Pancreas (tissue), 10 donors: ENCODE data around the gene ZDHHC14. TPM values are rescaled to one million over a fixed set of nuclear protein-coding genes. Genes with fewer than 3 reads are reported as not detected.

Experiments used
- ATAC-seq, 4 donors: fragments of 200-7000 bp; cut with Tn5 transposase; one replicate each; pipeline versions ENCODE4 v1.8.0 to v1.9.1; 2020; ENCODE audit warnings: mild to moderate bottlenecking in 4 of 4, moderate library complexity in 4 of 4
- DNase-seq, 6 donors: peaks; one replicate each; pipeline ENCODE4 v3.0.0-alpha.2; 2020
- FAIRE-seq: peaks from 2 replicates; lab custom pipeline; 2012; peaks lifted over from hg19 to GRCh38; lab: Jason Lieb, UNC
- H3K27ac ChIP-seq, 4 donors: fragments of 200-600 bp; sonication (generic); 1 replicate in 3 of 4; 2 replicates in 1 of 4; pipeline versions ENCODE4 v1.5.0 to v1.8.0; 2020
- H3K27me3 ChIP-seq, 4 donors: fragments of 200-600 bp; one replicate each; pipeline ENCODE4 v1.8.0; 2021
- H3K36me3 ChIP-seq, 3 donors: fragments of 200-600 bp; sonication (generic) in 1 of 3; one replicate each; pipeline versions ENCODE4 v1.5.0 to v1.8.0; 2020 to 2021
- H3K4me1 ChIP-seq, 3 donors: fragments of 200-600 bp; one replicate each; pipeline ENCODE4 v1.8.0; 2021
- H3K4me3 ChIP-seq, 4 donors: fragments of 200-600 bp; sonication (generic) in 2 of 4; one replicate each; pipeline versions ENCODE4 v1.5.0 to v1.8.0; 2020 to 2021
- H3K9me3 ChIP-seq, 4 donors: fragments of 200-600 bp; one replicate each; pipeline ENCODE4 v1.8.0; 2021
- WGBS, 2 donors: extraction: QIAGEN DNeasy Blood & Tissue Kit; methylation state at CpG; one replicate each; pipeline ENCODE4 v1.1.7; 2013; 5-methylcytosine and 5-hydroxymethylcytosine counted together
- intact Hi-C, 3 donors: fragments of 100-400 bp; cut with DNase I; formaldehyde crosslinking; loops; one replicate each; pipeline versions ENCODE4 v1.11.1 to v1.14.2; 2022
- polyA plus RNA-seq, 2 donors: library from polyadenylated mRNA; stranded (reverse); fragments of 200-250 nt; gene quantifications; one replicate each; pipeline ENCODE4 v1.2.3, GENCODE V29; 2013
- total RNA-seq, 6 donors: library from RNA; stranded (reverse); fragmentation: NEBNext Ultra II Directional in 4 of 6; extraction: Animal tissue kit (Norgen Biotek cat#: 25700) in 4 of 6; gene quantifications; one replicate each; pipeline versions ENCODE4 v1.2.1 to v1.2.4, GENCODE V29; 2021 to 2023
- TF ChIP-seq, protein P1 (sequence below), 4 donors: fragments of 200-600 bp; sonication (generic) in 3 of 4; IDR thresholded peaks; one replicate each; pipeline versions ENCODE4 v1.5.0 to v1.8.0; 2021; ENCODE audit warnings: antibody characterized with exemption in 4 of 4
- donor health status: healthy with polysubstance abuse.
- donor health status: DM: no; HTN: no; CAD: no; lungs with moderate emphysema.
- donor health status: DM: no; HTN: no; CAD: no.
- donor health status: control.
- donor health status: control.
- donor health status: Bipolar disorder and iron deficiency.
- donor health status: DM: yes; HTN: yes; CAD: no.
- donor health status: DM: no; HTN: no; CAD: no.
- donor health status: DM: no; HTN: no; CAD: no.
- donor health status: DM: yes; HTN: yes; CAD: no.

The ZDHHC14 gene
- total and polyA plus RNA-seq, 8 donors, result 3.1 to 9.9 (median 4.5) TPM

DNA sequence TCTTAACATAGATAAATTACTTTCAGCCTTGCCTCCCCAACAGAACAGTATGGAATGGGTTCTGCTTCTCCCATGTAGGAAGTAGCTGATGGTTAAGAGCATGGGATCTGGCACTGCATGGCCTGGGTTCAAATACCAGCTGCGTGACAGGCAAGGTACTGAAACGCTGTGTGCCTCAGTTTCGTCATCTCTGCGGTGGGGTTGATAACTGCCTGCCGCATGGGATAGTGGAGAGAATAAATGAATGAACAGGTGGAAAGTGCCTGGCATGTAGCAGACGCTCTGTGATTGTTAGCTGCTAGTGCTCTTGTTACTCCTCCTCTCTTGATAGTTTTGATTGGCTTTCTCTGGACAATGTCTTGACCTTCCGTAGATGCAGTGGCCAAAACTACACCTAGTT lies 213.3 kb downstream of the ZDHHC14 start:
- intact Hi-C loops, result loop anchor here in 2 of 3 donors (10.0 kb wide), 1 partner anchor 279 kb away; no protein-coding TSS in a partner anchor
- no peak overlapping the region for H3K4me3 ChIP-seq

GRCh38 chr6:157595768-157596167 lies 214.8 kb downstream of the ZDHHC14 start:
- no peak overlapping the region for H3K27ac ChIP-seq
- TF ChIP-seq, protein P1, sequence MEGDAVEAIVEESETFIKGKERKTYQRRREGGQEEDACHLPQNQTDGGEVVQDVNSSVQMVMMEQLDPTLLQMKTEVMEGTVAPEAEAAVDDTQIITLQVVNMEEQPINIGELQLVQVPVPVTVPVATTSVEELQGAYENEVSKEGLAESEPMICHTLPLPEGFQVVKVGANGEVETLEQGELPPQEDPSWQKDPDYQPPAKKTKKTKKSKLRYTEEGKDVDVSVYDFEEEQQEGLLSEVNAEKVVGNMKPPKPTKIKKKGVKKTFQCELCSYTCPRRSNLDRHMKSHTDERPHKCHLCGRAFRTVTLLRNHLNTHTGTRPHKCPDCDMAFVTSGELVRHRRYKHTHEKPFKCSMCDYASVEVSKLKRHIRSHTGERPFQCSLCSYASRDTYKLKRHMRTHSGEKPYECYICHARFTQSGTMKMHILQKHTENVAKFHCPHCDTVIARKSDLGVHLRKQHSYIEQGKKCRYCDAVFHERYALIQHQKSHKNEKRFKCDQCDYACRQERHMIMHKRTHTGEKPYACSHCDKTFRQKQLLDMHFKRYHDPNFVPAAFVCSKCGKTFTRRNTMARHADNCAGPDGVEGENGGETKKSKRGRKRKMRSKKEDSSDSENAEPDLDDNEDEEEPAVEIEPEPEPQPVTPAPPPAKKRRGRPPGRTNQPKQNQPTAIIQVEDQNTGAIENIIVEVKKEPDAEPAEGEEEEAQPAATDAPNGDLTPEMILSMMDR (IDR thresholded peaks at IDR 0.05), result no peak
- no peak for FAIRE-seq
- H3K9me3 ChIP-seq, result no peaks in the 10 kb centered on the region
- intact Hi-C loops, result loop anchor here in 2 of 3 donors (10.0 kb wide), 1 partner anchor 281 kb away; no protein-coding TSS in a partner anchor
- DNase-seq, result no peak
- WGBS, 2 donors, result 94 to 95% methylated on average over 8 of the region's 8 CpGs
- no peak for ATAC-seq
- no peak overlapping the region for H3K4me3 ChIP-seq
- H3K36me3 ChIP-seq, result no peaks in the 10 kb centered on the region
- H3K27me3 ChIP-seq, result no peaks in the 10 kb centered on the region
- H3K4me1 ChIP-seq, result peaks cover 9 to 13% (median 10%) of the 10 kb centered on the region in 3 donors

More for the DNA sequence above, 213.3 kb downstream of the ZDHHC14 start:
- TF ChIP-seq, protein P1 (IDR thresholded peaks at IDR 0.05), result no peak
- Histone ChIP-seq H3K4me1 (peaks cover 9 to 13% (median 10%) of the 10 kb centered on the region in 3 donors), H3K27ac (no peak overlapping the region), H3K9me3 (no peaks in the 10 kb centered on the region), H3K27me3 (no peaks in the 10 kb centered on the region), H3K36me3 (no peaks in the 10 kb centered on the region)
- no peak for ATAC-seq
- no peak for FAIRE-seq
- 90 to 93% methylated on average over 7 of the region's 7 CpGs for WGBS, 2 donors
- DNase-seq, result no peak

DNA sequence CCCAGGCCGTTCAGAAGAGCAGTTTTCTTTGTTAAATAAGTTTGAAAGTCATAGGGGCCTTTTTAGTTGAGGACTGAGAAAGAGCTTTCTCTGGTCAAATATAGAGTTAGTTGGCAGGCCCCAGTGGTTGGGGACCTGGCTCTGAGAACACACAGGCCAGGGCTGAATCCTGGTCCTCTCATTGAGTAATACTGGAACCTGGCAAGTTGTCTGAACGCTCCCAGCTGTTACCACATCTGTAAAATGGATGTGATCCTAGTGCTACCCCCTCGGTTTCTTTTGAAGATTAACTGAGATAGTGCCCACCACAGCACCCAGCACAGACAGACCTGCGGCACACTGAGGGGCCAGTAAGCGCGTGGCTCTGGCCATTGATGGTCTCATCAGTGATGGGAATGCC lies 215.5 kb downstream of the ZDHHC14 start:
- Histone ChIP-seq H3K4me1 (peaks cover 9 to 13% (median 10%) of the 10 kb centered on the region in 3 donors), H3K27ac (peak overlapping the region in 1 of 4 donors; percentile 68), H3K9me3 (no peaks in the 10 kb centered on the region), H3K4me3 (no peak overlapping the region), H3K36me3 (no peaks in the 10 kb centered on the region), H3K27me3 (no peaks in the 10 kb centered on the region)
- TF ChIP-seq, protein P1 (IDR thresholded peaks at IDR 0.05), result no peak
- DNase-seq, result no peak
- no peak for ATAC-seq
- no peak for FAIRE-seq
- intact Hi-C loops, result loop anchor here in 2 of 3 donors (10.0 kb wide), 1 partner anchor 282 kb away; no protein-coding TSS in a partner anchor
- 85 to 93% methylated on average over 6 of the region's 6 CpGs for WGBS, 2 donors

DNA sequence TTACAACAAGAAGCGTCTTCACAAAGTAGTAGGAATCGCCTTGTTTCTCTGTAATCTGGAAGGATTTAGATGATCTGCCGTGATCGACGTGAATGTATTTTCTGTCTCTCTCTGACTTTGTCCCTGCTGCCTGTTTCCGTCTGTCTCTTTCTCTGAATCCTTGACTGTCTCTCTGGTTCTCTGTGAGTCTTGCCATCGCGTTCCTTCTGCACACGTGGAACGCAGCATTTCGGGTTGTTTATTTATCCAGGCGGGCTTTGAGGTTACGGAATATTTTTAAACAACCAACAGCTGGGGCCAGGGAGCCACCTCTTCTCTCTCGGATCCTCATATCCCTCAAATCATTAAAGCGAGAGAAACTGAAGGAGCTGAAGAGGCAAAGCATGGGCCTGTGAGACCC lies 215.9 kb downstream of the ZDHHC14 start:
- TF ChIP-seq, protein P1 (IDR thresholded peaks at IDR 0.05), result no peak
- intact Hi-C loops, result loop anchor here in 2 of 3 donors (10.0 kb wide), 1 partner anchor 282 kb away; no protein-coding TSS in a partner anchor
- Histone ChIP-seq H3K4me1 (peaks cover 9 to 13% (median 10%) of the 10 kb centered on the region in 3 donors), H3K9me3 (no peaks in the 10 kb centered on the region), H3K36me3 (no peaks in the 10 kb centered on the region), H3K27ac (peak overlapping the region in 2 of 4 donors; percentile 23 to 68), H3K4me3 (no peak overlapping the region), H3K27me3 (no peaks in the 10 kb centered on the region)
- 66 to 71% methylated on average over 15 of the region's 15 CpGs for WGBS, 2 donors
- ATAC-seq (no peak), FAIRE-seq (no peak), DNase-seq (no peak)
